ENCODE measurements around the gene NUP188. TPM values are rescaled to one million over a fixed set of nuclear protein-coding genes. Genes with fewer than 3 reads are reported as not detected.
"Not testable (repeated sequence)": the region's sequence is repeated elsewhere in the genome, so short reads cannot be mapped to it uniquely, and the experiment has no call there.

The NUP188 gene
- total RNA-seq, 1 donor from 2014 or later = 44.0 TPM

DNA sequence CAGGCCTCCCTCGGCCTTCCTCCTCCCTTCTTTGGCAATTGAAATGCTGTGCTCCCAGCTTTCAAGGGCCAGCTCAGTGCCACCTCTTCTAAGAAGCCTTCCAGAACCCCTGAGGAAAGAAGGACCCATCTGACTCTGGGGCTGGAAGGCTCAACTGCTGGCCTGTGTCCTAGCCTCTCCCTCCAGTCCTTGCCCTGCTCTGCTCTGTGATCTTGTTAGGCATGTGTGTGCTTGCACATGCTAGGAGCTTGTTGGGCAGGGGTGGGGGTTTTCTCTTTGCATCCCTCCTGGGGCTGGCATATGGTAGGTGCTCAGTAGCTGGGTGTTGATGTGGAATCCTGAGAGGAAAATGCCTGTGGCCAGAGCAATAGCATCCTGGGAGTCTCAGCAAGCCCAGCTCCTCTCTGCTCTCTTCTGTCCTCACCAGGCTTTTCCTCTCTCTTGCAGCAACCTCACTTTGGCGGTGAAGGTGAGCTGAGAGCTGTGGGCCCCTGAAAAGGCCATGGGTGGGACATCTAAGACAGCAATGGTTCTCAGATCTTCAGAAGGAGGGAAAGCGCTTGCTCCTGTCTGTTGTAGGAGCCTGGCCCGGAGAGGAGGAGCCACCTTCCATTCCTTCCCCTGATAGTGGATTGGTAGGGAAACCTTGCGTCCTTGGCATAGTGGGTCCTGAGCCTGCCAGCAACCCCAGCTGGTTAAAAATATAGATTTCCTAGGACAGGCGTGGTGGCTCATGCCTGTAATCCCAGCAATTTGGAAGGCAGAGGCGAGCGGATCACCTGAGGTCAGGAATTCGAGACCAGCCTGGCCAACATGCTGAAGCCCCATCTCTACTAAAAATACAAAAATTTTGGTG is 10.0 kb upstream of the NUP188 start:
- no peaks in the 10 kb centered on the region for H3K36me3 Mint-ChIP-seq (ENCODE audit: low read depth, unreplicated experiment)

DNA sequence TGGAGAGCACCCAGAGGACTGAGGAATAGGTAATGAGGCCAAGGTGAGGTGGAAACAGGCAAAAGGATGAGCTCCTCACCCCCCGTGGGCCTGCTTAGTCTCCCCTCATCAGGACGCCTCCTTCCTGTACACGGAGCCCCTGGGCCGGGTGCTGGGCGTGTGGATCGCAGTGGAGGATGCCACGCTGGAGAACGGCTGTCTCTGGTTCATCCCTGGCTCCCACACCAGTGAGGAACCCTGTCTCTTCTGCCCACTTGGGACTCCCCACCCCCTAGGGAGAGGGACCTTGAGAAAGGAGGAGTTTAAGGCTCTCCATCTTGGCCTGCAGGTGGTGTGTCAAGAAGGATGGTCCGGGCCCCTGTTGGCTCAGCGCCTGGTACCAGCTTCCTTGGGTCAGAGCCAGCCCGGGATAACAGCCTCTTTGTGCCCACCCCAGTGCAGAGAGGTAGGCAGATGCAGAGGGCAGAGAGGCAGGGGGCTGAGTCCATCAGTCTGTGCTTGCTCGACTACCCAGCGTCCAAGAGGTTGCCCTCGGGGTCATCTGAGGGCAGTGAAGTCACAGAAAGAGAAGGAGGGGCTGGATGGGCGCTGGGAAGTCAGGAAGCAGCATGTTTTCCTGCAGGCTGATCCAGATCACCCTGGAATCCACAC is 7.1 kb upstream of the NUP188 start:
- H3K36me3 Mint-ChIP-seq (ENCODE audit: low read depth, unreplicated experiment) = peaks cover under 1% of the 10 kb centered on the region
- no peak overlapping the region for H3K4me3 Mint-ChIP-seq (ENCODE audit: unreplicated experiment)
- no peak for DNase-seq (ENCODE audit: low spot score)
- no peak overlapping the region for H3K27ac Mint-ChIP-seq (ENCODE audit: unreplicated experiment)
- TF ChIP-seq, protein P1, sequence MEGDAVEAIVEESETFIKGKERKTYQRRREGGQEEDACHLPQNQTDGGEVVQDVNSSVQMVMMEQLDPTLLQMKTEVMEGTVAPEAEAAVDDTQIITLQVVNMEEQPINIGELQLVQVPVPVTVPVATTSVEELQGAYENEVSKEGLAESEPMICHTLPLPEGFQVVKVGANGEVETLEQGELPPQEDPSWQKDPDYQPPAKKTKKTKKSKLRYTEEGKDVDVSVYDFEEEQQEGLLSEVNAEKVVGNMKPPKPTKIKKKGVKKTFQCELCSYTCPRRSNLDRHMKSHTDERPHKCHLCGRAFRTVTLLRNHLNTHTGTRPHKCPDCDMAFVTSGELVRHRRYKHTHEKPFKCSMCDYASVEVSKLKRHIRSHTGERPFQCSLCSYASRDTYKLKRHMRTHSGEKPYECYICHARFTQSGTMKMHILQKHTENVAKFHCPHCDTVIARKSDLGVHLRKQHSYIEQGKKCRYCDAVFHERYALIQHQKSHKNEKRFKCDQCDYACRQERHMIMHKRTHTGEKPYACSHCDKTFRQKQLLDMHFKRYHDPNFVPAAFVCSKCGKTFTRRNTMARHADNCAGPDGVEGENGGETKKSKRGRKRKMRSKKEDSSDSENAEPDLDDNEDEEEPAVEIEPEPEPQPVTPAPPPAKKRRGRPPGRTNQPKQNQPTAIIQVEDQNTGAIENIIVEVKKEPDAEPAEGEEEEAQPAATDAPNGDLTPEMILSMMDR (IDR thresholded peaks at IDR 0.05; ENCODE audit: unreplicated experiment) = no peak
- H3K27me3 Mint-ChIP-seq (ENCODE audit: unreplicated experiment) = peaks cover under 1% of the 10 kb centered on the region
- H3K9me3 Mint-ChIP-seq (ENCODE audit: unreplicated experiment) = no peaks in the 10 kb centered on the region
- peaks cover 18% of the 10 kb centered on the region for H3K4me1 Mint-ChIP-seq (ENCODE audit: unreplicated experiment)

More for the DNA sequence above, 10.0 kb upstream of the NUP188 start:
- DNase-seq (ENCODE audit: low spot score) = no peak
- Mint-ChIP-seq H3K4me1 (ENCODE audit: unreplicated experiment) (peaks cover 13% of the 10 kb centered on the region), H3K4me3 (ENCODE audit: unreplicated experiment) (no peak overlapping the region), H3K27ac (ENCODE audit: unreplicated experiment) (no peak overlapping the region), H3K9me3 (ENCODE audit: unreplicated experiment) (no peaks in the 10 kb centered on the region), H3K27me3 (ENCODE audit: unreplicated experiment) (no peaks in the 10 kb centered on the region)
- TF ChIP-seq, protein P1 (IDR thresholded peaks at IDR 0.05; ENCODE audit: unreplicated experiment) = no peak

DNA sequence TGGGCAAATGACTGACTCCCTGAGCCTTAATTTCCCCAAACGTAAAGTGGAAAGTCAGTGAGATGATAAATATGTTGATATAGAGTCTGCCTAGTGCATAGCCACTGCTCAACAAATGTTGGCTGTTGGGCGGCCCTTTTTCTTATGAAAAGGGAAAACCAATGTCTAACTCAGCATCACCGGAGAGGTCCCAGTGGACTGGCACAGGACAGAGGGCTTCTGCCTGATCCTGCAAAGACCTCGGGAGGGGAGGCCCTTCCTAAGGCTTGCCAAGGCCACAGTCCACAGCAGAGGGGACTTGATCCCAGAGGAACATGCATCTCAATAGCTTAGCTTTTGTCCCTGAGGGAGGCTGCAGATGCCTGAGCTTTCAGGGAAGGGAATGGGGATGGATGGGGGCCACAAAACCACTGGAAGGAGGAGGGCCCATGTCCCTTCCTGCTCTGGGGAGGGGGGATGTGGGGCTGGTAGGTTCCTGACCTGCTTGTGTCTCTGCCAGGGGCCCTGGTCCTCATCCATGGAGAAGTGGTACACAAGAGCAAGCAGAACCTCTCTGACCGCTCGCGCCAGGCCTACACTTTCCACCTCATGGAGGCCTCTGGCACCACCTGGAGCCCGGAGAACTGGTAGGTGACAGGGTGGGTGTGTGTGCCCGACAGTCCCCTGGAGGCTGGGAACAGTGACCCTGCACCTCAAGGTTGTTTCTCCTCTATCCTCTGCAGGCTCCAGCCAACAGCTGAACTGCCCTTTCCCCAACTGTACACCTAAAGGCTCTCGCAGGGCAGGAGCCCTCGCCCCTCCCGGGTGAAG is 6.3 kb upstream of the NUP188 start:
- Mint-ChIP-seq H3K27me3 (ENCODE audit: unreplicated experiment) (peaks cover 7% of the 10 kb centered on the region), H3K4me3 (ENCODE audit: unreplicated experiment) (no peak overlapping the region), H3K36me3 (ENCODE audit: low read depth, unreplicated experiment) (peaks cover 6% of the 10 kb centered on the region), H3K4me1 (ENCODE audit: unreplicated experiment) (peaks cover 22% of the 10 kb centered on the region), H3K9me3 (ENCODE audit: unreplicated experiment) (no peaks in the 10 kb centered on the region), H3K27ac (ENCODE audit: unreplicated experiment) (no peak overlapping the region)
- TF ChIP-seq, protein P1 (IDR thresholded peaks at IDR 0.05; ENCODE audit: unreplicated experiment) = no peak
- DNase-seq (ENCODE audit: low spot score) = no peak

DNA sequence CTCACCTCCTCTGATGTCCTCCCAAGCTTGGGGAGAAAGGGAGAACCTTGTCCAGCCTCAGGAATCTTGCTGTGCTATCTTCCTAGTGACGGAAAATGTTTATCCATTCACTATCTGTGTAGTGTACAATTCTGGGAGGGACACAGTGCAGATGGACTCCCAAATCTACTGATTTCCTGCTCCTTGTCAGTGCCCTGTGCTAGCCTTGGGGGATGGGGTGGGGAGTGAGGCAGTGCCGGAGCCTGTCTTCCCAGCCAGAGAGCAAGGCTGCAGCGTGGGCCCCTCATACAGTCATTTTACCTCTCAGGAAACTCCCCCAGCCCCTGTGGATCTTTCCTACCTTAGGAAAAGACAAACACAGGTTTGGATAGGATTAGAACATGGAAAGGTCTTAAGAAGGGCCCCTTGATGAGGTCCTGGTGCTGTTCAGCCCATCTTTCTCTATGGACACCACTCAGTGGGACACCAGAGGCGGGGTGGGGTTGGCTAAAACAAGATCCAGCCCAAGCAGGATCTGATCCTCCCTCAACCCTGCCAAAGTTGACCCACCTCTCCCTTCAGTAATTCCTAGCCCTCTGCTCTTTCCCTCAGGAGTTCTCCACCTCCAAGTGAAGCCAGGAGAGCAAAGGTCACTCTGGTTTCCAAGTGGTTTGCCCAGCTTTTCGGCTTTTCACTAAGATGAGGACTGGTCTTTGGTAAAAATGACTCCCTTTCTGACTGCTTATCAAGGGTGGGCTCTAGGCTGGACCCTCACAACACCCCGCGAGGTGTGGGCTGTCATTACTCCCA is 3.5 kb upstream of the NUP188 start:
- Mint-ChIP-seq H3K9me3 (ENCODE audit: unreplicated experiment) (no peaks in the 10 kb centered on the region), H3K27me3 (ENCODE audit: unreplicated experiment) (peaks cover 10% of the 10 kb centered on the region), H3K4me1 (ENCODE audit: unreplicated experiment) (peaks cover 34% of the 10 kb centered on the region), H3K4me3 (ENCODE audit: unreplicated experiment) (no peak overlapping the region), H3K27ac (ENCODE audit: unreplicated experiment) (no peak overlapping the region), H3K36me3 (ENCODE audit: low read depth, unreplicated experiment) (peaks cover 14% of the 10 kb centered on the region)
- DNase-seq (ENCODE audit: low spot score) = no peak
- TF ChIP-seq, protein P1 (IDR thresholded peaks at IDR 0.05; ENCODE audit: unreplicated experiment) = no peak

DNA sequence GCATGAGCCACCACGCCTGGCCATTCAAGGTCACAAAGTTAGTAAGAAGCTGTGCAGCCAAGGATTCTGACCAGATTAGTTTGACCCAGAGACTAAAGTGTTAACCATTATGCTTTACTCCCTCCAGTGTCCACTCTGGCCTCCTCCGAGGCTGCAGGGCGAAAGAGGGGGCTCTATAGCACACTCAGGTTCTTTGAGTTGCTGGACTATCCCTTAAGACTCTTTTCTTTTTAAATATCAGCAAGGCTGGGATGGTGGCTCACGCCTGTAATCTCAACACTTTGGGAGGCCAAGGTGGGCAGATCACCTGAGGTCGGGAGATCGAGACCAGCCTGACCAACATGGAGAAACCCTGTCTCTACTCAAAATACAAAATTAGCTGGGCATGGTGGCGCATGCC is 2.5 kb upstream of the NUP188 start:
- H3K9me3 Mint-ChIP-seq (ENCODE audit: unreplicated experiment); H3K4me3 Mint-ChIP-seq (ENCODE audit: unreplicated experiment); H3K27me3 Mint-ChIP-seq (ENCODE audit: unreplicated experiment); H3K27ac Mint-ChIP-seq (ENCODE audit: unreplicated experiment); DNase-seq (ENCODE audit: low spot score): not testable (repeated sequence)
- H3K36me3 Mint-ChIP-seq (ENCODE audit: low read depth, unreplicated experiment) = peaks cover 14% of the 10 kb centered on the region
- H3K4me1 Mint-ChIP-seq (ENCODE audit: unreplicated experiment) = peaks cover 34% of the 10 kb centered on the region
